GM18867 (cell line): ENCODE data around the gene OVOL3.
"Not testable (repeated sequence)": the region's sequence is repeated elsewhere in the genome, so short reads cannot be mapped to it uniquely, and the experiment has no call there.

Experiments
- ATAC-seq: cut with Tn5 transposase; IDR thresholded peaks from one replicate; pipeline ENCODE4 v1.9.1; 2021; ENCODE audit warnings: mild to moderate bottlenecking, moderate library complexity; ENCODE audit not compliant: unreplicated experiment

The OVOL3 gene

DNA sequence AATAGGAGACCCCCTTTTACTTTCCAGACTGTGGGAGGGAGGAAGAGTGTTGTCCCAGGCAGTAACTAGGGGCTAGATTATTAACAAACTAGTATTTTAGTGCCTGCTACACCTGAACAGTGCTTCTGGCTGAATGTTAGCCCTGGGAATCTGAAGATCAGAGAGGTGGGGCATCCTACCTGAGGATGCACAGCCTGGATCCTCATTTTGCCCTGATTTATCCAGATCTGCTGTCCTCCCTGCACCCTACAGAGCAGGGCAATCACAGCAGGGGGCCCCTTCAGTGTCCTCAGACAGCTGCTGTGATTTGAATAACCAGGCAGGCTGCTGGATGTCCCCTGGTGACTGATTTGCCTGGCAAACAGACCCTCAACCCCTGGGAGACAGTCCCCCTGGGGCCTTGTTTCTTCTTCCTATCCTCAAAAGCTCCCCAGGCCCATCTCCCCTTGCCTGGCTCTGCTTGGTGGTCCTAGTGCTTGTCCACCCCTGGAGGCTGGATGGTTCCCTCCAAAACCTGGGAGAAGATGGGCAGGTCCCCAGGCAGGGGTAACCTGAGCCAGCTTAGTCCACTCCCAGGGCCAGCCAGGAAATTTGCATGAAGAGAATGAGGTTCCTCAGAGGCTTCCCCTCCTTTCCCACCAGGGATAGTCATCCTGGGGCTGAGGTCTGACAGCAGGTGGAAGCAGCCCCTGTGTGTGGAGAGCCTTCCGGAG, at the start of gene OVOL3:
OVOL3 (plus strand) TSS at position 657 of the 713 bp plus-strand sequence. CDS start 60 bp downstream, outside the sequence.
- no peak for ATAC-seq

DNA sequence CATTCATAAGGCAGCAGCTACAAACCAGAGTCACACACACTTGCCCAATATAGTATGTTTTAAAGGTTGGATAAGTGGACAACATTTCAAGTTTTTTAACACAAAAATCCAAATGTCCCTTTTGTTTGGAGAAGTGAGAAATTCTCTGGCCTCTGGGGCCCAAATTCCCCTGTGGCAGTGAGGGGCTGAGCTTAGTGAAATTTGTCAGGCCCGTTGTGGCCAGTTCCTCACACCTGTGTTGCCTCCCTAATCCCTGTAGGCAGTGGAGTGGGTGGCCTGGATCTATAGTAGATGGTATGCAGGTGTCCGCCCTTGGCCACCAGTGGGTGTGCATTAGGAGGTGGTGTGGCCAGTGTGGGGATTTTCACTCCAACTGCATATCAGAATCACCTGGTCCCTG, 49.6 kb upstream of the OVOL3 start:
- no peak for ATAC-seq

DNA sequence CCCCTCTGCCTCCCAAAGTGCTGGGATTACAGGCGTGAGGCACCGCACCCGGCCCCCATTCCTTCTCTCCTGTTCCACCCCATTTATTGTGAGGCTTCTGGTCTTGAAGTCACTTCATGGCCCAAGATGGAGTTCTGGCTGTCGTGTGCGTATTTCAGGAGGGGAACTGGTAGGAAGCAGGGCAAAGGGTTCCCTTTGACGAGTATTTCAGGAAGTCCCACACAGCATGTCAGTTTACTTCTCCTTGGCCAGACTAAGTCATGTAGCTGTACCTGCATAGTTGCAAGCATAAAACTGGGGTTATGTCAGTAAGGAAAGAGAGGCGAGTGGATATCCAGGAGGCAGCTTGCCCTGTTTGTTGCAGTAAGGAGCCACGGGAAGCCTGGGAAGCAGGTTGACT, 46.1 kb upstream of the OVOL3 start:
- ATAC-seq = no peak

DNA sequence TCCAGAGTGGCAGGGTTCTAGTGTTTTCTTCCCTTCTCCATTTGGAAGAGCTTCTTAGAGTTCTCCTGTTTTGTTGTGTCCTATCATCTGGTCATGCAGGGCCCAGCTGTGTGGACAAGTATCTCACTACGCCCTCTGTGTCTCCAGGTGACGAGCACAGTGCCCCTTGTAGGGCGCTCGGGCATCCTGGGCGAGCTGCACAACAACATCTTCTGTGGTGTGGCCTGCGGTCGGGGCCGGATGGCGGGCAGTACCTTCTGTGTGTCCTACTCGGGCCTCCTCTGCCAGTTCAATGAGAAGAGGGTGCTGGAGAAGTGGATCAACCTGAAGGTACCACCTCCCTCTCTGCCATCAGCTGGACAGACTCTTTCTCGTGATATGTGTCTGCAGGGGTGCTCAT, 43.3 kb upstream of the OVOL3 start:
- ATAC-seq = no peak

DNA sequence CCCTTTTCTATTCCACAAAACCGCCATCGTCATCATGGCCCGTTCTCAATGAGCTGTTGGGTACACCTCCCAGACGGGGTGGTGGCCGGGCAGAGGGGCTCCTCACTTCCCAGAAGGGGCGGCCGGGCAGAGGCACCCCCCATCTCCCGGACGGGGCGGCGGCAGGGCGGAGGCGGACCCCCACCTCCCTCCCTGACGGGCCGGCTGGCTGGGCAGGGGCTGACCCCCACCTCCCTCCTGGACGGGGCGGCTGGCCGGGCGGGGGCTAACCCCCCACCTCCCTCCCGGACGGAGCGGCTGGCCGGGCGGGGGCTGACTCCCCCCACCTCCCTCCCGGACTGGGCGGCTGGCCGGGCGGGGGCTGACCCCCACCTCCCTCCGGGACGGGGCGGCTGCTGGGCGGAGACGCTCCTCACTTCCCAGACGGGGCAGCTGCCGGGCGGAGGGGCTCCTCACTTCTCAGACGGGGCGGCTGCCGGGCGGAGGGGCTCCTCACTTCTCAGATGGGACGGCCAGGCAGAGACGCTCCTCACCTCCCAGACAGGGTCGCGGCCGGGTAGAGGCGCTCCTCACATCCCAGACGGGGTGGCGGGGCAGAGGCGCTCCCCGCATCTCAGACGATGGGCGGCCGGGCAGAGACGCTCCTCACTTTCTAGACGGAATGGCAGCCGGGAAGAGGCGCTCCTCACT, 42.0 kb upstream of the OVOL3 start:
- not testable (repeated sequence) for ATAC-seq

DNA sequence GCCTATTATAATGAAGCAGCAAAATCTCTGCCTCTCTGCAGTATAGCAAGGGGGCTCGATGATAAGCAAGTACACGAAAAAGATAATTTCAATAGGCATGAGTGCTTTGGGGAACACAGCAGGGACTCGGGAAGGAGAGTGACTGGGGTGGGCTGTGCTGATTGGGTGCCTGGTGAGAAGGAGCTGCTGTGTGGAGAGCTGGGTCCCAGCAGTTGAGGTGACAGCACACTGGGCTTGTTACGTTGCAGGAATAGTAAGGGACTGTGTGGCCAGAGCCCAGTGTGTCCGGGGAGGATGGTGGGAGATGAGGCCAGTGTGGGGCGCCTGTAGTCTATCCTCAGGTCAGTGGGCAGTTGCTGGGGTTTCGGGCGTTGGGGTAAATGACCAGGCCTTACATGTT, 38.9 kb upstream of the OVOL3 start:
- no peak for ATAC-seq

DNA sequence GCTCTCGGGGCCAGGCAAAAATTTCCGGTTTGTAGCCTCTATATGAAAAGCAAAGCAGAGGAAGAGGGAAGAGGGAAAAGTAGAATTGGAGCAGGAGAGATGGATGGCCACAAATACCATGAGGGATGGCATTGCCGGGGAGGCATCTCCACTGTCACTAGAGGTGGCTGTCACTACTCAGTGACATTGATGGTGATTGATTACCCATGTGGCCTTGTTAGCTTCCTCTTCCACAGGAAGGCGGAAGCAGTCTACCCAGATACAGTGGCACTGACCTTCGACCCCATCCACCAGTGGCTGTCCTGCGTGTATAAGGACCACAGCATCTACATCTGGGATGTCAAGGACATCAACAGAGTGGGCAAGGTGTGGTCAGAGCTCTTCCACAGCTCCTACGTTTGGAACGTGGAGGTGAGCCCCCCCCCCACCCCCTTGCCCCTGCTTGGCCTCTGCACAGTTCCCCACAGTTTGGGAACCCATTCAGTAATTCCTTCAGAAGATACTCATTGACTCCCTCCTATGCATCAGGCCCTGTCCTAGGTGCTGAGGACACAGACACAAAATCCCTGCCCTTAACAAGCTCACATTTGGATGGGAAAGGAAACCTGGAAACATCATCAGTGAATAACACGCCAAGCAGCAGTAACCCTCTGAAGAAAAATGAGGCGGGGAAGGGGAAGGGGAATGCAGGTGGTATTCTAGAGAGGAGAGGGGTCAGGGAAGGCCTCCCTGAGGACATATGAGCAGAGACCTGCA, 37.6 kb upstream of the OVOL3 start:
- no peak for ATAC-seq

DNA sequence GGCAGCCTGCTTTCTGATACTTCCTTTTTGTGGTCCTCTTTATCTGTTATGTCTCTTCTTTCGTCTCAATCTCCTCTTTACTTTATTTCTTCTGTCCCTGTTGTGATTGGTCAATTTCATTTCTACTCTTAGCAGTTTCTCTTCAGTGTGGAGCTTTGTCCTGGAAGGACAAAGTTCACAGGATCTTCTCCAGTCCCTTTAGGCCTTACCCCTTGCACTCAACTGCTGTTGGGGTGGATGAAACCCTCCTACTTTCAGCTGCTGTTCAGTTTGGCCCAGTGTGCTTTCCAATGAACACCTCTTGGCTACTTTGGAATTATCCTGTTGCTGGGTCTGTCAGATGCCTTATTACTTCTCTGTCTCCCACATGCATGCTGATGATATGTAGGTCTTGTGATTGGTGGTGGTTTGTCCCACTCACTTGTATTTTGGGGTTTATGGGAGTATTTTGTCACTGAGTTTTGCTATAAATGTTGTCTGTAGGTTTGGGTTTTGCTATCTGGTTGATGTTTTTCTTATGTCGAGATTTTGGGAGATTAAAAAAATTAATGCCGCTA, 31.5 kb upstream of the OVOL3 start:
- no peak for ATAC-seq

DNA sequence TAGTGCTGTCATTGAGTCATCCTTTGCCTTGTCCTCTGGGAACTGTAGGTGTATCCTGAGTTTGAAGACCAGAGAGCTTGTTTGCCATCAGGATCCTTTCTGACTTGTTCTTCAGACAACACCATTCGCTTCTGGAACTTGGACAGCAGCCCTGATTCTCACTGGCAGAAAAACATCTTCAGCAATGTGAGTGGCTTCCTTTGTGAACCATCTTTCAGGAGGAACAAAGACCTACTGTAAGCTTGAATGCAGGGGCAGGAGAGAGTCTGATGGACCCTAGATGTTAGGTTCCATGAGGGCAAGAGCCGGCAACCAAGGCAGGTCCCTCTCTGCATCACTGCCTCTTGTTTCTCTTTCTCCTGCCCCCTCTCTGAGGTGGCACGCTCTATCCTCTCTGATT, 29.6 kb upstream of the OVOL3 start:
- ATAC-seq = no peak

DNA sequence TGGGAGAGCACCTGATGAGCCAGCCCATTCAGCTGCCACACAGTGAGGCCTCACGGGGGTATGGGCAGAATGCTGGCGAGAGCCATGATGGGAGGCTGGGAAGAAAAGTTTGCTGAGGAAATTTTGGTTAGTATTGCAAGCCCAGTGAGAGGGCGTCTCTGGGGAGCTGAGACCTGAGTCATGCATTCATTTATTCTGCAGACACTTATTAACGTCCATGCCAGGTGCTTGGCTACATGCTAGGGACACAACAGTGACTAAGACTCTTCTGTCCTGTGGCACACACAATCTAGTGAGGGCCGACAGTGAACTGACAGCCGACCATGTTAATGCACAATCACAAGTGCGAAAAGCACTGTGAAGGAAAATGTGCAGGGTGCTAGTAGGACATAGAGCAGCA, 29.0 kb upstream of the OVOL3 start:
- no peak for ATAC-seq

DNA sequence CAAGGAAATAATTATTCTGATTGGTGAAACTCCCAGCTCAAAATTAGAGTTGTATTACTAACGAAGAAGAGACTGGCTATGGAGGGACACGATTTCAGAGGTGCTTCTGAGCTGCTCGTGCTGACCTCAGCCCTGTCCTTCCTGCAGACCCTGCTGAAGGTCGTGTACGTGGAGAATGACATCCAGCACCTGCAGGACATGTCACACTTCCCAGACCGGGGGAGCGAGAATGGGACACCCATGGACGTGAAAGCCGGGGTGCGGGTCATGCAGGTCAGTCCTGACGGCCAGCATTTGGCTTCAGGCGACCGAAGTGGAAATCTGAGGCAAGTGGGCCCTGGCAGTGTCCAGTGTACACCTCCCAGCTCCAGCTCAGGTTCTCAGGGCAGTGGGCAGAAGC, 28.0 kb upstream of the OVOL3 start:
- no peak for ATAC-seq

DNA sequence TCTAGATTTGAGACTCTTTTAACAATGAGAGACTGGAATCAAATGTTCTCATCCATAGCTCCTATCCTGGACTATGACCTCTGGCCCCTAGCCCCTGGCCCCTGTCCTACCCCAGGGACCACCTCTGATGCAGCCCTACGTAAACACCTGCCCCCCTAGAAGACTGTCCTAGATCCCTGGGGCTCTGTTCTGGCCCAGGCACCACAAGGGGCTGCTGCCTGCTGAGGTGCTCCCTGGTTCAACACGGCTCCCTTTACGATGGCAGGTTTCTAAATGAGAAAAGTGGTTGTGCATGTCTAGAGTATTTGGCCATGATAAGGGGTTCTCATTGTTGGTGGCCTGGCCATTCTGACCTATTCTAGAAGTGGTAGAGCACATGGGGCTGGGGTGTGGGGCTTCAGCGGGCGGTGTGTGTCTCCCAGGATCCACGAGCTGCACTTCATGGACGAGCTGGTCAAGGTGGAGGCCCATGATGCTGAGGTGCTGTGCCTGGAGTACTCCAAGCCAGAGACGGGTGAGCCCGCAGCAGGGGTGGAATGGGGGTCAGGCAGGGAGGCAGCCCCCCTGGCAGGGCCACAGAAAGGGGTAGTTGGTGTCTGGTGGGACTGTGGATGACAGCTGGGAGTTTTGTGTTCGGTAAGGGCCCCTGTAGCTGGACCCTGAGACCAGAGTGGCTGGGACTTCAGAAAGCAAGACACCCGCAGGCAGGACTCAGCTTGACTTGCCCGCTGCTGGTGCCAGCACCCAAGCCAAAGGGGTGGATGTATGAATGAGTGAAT, 26.5 kb upstream of the OVOL3 start:
- no peak for ATAC-seq

DNA sequence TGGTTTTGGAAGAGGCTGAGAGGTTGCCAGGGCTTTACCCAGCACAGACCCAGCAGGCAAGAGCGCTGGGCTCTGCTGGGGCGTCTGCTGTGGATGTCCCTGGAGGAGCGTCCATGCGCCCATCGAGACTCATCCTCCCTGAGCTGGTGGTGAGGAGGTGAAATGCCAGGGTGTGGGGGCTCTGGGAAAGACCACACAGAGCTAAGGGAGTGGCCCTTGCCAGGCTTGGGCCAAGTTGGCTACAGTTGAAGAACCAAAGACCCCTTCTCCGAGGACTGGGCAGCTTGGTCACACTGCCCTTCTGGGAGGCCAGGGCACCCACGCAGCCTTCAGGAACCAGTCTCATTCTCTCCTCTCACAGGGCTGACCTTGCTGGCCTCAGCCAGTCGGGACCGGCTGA, 24.6 kb upstream of the OVOL3 start:
- no peak for ATAC-seq

DNA sequence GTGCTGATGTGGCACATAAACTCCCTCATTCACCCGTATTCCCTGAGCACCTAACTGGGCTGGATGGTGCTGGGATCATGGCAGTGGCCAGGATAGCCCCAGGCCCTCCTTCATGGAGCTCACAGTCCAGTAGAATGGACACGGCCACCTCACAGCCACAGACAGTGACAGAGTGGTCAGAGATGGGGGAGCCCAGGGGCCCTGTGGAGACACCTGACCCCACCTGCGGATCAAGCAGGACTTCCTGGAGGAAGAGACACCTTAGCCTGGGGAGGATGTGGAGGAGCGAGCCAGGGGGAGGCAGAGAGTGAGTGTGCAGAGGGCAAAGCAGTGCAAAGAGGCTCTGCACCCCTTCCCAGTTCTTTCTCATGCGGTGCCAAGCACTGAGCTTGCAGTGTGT, 21.1 kb upstream of the OVOL3 start:
- ATAC-seq = no peak

DNA sequence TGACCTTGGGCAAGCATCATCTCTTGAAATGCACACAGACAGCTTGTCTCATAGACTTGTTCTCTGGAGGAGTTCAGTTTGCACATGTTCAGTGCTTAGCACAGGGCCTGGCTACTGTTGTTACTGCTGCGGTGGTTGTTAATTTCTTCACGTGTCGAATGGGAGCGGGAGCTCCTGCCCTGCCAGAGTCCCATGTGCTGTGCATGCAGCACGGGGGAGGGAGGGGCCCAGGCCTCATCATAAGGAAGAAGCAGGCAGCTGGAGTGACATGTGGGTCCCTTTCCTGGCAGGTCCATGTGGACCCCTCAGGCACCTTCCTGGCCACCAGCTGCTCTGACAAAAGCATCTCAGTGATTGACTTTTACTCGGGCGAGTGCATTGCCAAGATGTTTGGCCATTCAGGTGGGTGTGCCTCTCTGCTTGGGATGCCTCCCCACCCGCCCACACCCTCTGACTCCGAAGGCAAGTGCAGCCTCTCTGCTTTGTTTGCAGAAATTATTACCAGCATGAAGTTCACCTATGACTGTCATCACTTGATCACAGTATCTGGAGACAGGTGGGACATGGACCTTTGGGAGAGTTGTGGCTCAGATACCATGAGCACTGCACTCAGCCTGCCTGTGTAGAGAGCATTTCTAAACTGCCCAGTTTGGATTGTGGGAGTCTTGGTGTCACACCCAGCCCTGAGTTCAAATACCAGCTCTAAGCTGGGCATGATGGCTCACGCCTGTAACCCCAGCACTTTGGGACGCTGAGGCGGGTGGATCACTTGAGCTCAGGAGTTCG, 19.8 kb upstream of the OVOL3 start:
- no peak for ATAC-seq

DNA sequence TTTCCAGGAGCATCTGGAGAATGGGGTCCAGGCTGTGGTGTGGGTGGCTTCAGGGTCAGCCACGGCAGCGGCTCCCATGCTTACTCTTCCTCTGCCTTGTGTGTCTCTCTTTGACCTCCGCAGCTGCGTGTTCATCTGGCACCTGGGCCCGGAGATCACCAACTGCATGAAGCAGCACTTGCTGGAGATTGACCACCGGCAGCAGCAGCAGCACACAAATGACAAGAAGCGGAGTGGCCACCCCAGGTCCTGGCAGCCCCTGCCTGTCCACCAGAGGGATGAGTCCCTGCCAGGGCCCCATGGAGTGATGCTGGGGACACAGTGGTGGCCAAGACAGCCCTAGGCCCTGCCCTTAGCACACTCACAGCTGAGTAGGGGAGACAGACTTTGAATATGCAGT, 18.4 kb upstream of the OVOL3 start:
- no peak for ATAC-seq

DNA sequence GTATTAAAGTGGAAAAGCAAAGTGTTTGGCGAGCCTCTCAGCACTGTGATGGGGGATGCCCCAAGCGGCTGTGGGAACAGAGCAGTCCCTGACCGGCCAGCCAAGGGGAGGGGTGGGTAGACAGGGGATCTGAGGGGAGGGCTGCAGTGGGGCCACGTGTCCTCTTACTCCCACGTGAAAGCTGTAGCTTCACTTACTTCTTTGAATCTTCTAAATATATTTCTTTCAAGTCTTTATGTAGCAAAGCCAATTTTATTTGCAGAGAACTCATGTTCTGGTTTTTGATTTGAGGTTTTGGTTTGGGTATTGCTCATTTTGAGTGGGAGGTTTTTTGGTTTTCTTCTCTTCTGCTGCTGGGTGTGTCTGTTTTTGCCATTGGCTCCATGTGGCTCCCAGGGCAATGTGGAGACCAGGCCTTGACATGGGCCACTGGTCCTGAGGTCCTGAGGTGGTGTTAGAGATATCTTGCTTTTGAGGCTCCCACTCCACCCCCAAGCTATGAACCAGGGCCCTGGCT, 17.7 kb upstream of the OVOL3 start:
- no peak for ATAC-seq

DNA sequence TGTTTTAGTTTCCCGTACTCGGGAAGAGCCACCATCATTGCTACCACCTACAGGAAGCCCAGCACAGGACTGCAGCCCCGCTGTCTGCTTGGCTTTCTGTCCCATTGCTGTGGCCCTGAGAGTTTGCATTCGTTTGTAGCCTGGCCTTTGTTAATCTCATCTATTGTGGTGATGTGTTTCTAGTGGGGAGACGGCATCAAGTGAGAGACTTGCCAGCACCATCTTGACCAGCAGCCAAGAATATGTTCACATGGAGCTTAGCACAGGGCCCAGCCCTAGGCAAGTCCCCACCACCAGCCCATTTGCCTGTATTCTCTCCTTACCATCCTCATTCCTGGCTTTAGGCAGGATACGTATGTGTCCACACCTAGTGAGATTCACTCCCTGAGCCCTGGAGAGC, 17.3 kb upstream of the OVOL3 start:
- ATAC-seq = no peak

DNA sequence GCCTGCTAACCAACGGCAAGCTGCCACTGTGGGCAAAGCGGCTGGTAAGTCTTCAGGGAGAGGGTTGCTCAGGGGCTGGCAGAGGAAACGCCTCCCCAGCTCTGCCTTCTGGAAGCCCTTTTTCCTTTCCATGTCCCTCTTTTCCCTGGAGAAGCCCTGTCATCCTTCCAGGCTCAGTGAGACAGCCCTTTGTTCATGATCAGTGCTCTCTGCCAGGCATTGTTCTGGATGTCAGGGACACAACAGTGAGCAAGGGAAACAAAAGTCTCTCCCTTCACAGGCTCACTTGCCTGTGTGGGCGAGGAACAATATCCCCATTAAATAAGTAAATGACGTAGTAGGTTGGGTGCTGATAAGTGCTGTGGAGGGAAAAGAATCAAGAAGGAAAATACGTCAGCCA, 13.9 kb upstream of the OVOL3 start:
- ATAC-seq = no peak
